Stimulated activated naive CD4-positive, alpha-beta T cell treated with Interleukin-2 at 50 U/mL for 16 hours (primary cell): Measurements from ENCODE around the gene LPAR1.

Experiments
- DNase-seq: peaks from one replicate; lab custom pipeline; 2025; lab: John Stamatoyannopoulos, UW

LPAR1 gene

DNA sequence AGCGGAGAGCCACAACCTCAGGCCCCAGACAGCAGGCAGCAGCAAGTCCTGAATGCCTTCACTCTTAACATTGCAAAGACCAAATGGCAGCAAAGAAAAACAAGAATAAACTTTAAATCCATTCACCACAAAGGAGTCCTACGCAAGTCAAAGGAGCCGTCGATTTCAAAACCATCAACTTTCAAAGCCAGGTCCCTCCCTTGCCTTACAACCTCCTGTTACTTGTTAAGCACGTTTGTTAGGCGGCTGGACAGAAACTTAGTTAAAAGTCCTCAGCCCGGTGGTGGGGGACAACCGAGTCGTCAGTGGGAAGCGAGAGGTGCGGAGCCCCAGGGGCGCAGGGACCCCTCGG lies 938 bp downstream of the LPAR1 start:
- no peak for DNase-seq

DNA sequence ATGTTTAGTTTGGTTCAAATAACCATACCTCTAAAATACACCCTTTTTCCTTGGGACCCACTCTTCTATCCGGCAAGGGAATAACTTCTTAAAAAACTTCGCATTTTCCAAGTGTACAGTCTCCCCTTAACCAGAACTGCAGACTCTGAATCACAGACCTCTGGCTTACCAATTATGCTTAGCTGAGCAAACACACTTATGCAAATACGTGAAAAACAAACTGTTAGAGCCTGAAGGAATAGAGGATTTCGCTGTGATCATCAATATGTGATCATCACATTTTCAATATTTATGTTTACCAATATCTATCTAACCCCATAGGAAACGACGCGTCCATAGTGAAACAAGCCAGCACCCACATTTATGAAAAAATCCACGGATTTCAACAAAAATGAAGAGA lies 1.3 kb downstream of the LPAR1 start:
- no peak for DNase-seq

DNA sequence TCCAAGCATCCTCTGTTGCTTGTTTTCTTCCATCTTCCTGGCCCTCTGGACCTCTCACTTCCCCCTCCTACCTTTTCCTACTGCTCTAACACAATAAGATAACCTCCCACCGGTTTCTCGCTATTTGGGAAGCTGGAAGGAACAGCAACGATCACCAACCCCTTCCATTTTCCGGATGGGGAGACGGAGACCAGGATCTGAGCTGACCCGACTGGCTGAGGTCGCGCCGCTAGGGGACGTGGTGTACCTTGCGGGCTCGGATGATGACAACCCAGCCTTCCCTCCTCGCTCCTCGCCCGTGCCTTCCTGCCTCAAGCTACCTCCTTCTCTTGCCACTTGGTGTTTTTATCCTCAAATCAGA lies 1.9 kb downstream of the LPAR1 start:
- DNase-seq, result no peak

DNA sequence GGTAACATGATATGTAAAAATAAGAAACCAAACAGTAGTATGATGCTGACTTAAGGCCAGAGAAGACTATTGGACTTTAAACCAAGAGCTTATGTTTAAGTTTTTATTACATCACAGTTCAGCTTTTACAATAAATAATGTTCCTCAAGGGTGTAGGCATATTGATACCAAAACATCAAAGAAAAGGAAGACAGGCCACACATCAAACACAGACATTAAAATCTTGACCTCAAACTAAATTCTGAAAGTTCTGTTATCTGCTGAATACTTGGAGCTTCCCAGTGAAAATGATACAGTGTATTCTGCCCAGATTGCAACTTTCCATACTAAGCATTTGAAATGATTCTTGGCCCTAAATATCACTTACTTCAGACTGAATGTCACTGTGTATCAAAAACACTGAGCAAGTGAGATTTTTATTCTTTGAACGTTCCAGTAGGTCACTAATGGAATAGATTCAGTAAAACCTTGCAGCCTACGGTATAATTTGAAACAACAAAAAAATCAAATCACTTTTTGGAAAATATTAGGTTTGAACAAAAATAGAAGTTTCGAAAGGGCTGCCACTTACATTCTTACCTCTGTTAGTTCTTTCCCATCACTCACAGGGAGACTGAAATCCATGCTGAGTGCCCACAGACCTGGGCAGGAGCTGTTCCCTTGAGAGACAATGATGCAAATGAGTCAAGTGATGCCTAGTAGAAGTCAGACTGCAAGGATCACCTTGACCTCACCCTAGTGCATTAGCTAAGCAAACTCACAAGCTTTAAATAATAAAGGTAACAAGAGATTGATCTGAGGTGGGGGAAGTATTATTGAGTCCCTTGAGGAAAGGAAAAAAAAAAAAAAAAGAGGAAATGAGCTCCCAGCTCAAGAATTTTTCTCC lies 2.5 kb downstream of the LPAR1 start:
- no peak for DNase-seq

DNA sequence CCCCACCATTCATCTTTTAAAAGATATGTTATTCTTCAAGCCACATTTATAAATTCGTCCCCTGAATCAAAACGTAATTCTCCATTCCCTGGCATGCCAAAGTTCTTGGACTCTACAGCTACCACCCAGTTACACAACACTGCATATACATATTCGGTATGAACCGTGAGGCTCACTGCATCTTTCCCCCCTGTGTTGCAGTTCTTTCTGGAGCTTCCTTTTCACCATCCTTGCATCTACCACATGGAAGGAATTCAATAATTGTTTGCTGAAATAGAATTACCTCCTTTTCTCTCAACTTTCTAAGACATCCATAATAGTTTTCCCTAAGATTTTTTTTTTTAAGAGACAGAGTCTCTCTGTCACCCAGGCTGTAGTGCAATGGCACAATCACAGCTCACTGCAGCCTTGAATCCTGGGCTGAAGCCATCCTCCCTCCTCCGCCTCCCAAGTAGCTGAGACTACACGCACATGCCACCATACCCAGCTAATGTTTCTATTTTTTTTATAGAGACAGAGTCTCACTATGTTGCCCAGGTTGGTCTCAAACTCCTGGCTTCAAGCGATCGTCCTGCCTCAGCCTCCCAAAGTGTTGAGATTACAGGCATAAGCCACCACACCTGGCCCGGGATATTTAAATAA lies 3.3 kb downstream of the LPAR1 start:
- no peak for DNase-seq

DNA sequence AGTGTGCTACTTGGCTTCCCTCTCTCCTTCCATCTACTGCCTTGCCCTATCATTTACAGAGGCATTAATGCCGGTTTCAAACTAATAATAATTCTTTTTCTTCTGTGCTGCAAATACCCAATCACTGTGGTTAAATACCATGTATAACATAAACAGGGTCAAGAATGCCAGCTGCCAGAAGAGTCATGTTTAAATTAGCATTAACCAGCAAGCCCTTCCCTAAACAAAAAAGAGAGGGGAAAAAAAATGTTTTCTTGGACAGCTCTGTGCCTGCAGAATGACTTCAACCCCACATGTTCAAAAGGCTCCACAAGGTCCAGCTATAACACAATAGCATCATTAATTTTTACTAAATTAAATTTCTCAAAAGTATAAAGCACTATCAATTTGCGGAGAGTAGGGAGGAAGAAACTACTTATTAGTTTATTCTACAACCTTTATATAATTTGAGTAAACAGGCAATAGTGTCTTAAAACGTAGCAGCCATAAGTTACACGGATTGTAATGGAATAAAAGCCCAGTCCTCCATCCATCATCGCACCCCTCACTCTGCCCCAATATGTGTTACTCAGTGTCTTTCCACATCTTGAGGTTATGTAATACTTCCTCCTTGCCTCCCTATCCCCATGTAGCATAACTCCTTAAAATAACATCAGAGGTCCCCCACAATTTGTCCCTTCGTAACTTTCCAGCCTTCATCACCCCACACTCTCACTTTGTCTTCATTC lies 3.9 kb downstream of the LPAR1 start:
- no peak for DNase-seq

DNA sequence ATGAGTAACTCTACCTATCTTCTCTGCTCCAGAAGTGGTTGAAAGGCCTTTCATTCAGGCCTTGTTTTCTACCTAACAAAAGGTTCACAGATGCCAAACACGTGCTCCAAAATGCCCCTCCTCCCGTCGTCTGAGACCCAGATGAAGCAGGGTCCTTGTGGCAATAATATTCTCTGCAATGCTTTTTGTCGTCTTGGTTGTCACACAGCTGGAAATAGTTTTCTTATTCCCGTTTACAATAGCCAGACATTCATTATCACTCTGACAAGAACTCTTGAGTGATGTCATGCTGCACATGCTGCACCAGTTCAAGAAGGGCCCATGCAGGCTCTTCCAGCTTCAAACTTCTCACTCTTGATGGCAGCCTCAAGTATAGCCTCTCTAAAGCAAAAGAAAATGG lies 7.8 kb downstream of the LPAR1 start:
- DNase-seq, result no peak

DNA sequence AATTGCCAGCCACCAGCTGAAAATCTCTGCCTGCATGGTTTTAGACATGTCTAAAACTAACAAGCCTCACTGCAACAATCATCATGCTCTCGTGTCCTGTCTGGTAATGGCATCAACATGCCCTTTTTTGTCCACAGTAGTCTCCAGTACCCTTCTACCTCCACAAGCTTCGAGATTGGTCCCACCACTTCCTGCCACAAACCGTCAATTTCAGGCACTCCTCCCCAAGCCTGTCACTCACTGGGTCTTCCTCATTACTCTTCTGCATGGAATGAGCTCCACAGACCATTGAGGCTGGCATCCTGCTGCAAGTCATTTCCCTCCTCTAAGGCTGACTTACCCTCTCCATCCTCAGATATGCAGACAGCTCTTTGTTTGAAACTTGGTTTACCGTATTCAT lies 9.0 kb downstream of the LPAR1 start:
- DNase-seq, result no peak

DNA sequence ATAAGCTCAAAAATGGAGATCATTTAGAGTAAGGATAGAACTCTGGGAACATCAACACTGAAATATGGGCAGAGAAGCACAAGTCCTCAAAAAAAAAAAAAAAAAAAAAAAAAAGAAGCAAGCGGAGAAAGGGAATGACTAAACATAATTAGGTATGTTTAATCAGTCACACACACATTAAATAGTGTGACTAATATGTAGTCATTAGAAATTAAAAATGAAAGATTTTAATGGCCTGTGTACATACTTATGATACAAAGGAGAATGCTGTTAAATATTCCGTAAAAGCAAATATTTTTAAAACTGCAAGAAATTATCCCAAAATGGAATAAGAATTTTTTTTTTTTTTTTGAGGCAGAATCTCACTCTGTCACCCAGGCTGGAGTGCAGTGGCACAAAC lies 10.5 kb downstream of the LPAR1 start:
- DNase-seq, result no peak

DNA sequence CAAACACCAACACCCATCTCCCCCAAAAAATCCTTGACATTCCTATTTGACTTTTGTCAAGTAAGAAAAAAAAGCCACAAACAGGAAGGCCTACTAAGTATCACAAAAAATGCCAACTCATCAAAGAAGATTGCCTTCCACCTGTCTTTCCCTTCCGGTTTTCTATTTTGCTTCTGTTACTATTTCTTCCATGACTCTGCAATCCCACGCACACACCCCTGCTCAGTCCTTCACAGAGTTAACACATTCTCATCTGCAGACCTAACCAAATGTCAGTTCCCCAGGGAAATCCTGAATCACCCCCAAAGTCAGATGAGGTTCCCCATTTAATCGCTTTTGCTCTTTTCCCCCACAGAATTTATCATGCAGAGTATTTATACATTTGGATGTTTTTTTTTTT lies 15.1 kb downstream of the LPAR1 start:
- no peak for DNase-seq

DNA sequence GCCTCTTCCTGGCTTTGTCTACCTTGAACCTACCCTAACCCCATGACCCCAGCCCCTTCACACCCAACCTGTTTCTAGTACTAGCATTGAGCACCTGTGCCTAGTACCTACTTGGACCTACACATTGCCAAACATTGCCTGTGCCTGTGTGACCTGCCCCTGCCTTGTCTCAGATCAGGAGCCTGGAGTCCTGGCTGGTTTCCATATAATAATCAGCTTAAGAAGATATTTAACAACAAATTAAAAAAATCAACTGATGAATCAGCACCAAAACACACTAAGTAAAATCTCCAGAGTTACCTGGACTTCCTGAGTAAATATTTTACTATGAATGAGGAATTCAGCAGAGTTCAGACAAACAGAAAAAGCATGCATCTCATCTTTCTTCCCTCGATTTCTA lies 17.7 kb downstream of the LPAR1 start:
- no peak for DNase-seq

DNA sequence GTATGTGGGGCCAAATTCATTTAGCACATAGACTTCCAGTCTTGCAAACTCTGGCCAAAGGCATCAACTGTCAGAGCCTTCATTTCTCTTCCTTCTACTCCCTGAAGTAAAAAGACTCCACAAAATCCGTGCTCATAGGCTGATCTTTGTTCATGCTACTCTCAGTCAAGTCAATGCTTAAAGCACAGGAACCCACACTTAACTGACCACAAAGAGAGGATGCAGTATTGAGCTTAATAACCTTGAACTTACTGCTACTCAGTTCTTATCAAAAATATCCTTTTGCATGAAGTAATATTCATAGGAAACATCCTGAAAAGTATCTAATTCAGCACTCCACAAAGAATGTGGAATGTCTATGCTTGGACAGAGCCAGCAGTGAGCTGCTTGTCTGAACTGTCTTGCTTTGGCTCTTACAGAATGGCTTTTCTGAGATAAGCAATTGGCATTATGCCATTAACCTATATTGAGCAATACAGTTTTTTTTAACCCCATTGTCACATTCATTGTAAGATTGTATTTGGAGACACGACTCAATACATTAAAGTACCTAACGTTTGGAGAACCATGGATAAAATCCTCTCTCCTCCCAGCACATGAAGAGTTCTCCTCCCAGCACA lies 21.7 kb downstream of the LPAR1 start:
- no peak for DNase-seq

DNA sequence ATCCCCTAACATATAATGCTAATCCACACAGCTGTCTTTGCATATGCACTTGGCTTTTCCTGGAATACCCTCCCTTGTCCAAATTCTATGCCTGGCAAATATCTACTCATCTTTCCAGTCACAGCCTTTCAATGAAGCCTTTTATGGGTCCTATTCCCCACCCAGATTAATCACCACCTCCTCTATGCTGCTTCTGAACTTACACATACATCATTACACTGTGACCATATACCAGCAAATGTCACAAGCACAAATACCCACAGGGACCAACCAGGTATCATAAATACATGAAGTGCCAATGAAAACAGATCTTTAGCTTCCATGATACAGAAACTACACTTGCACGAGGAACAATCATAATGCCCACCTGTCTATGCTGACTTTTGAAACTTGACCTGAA lies 22.3 kb downstream of the LPAR1 start:
- DNase-seq, result no peak

DNA sequence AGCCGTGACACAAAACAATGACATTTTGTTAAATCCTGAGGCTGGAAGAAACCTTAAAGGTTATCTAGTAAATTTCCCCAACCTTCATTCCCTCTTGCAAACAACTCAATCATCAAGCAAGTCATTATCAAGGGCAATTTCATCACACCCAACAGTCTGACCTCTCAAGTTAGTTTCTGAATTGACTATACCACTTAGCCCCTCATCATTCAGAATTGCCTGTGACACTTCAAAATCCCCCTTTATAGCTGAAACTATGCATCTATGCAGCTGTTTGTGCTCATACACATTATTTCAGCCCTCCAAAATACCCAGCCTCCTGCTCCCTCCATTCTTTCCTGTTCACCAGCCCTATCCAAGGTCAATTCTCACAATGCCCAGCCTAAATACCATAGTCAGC lies 24.6 kb downstream of the LPAR1 start:
- no peak for DNase-seq

DNA sequence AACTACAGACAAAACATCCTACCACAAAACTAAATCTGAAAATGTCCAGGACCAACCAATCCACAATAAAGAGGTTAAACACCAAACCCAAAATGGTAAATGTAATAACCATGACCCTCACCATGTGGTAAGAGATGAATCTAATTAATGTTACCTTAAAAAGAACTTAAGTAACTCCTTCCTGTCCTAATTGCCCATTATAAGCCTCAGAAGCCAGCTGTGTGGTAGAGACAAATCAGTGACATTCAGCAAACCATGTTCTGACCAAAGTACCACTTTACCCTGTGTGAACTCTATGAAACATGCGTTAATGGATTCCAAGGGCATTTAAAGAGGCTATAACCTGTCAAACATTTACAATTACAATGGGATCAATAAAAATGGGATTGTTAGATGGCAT lies 25.0 kb downstream of the LPAR1 start:
- DNase-seq, result no peak

DNA sequence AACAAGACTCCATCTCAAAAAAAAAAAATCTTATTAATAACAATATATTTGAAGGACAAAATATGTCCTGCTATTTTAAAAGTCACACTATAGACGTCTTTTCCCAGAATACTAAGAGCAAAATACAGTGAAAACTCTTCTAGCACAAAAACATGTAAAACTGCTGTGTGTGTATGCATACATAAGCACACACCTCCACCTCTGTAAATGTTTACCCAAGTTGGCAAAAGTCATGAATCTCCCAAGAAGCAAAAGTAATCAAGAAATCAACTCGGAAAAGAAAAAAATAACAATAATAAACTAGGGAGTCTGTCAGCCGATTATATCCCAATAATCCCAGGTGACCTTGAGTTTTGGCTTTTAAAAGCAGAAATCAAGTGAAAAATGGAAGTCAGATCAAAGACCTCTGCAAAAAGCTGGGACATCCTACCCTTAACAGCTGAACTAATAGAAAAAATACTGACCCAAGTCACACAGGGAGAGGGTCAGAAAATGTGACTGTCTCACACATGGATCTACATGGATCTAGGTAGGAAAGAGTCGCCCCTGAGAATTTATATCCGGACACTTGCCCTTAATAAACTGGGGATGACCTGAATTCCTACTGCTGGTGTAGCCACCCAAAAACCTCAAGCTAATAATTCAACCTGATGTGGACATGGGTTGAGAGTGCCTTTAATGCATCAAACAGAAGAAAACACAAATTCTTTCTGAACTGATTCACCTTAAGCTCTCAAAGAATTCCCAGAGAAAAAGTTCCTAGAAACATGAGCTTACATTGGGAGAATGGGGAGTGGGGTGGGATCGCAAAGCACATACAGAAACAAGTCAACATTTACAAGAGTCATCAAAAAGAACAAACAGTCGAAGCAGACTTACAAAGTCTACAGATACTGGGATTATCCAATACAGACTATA lies 29.9 kb downstream of the LPAR1 start:
- DNase-seq, result no peak

DNA sequence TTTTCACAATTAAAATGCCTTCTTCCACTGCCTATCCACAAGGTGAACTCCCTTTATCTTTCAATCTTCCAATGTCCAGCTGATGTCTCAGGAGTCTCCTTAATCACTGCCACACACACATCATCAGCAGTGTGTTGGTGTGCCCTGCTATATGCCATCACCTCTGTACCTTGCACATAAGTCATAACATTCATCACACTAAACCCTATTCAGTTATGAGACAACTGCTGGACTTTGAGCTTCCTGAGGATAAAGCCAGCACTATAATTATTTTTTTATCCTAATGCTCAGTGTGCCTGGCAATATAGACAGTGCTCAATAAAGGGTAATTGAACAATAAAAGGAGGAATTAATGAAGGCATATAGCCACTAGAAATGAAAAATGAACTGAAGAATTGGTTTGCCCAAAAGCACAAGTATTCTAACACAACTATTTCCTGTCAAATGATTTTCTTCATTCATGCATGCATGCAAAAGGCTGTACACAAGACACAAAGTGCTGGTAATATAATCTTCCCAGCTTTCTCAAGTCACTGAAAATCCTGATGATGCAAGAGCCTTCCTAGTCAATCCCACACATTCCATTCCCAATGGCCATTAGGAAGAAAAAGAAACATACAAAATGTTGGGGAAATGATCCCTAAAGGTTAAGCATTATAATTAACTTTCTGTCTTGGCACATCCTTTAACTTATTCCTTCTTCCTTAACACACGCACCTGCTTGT lies 32.4 kb downstream of the LPAR1 start:
- DNase-seq, result no peak

DNA sequence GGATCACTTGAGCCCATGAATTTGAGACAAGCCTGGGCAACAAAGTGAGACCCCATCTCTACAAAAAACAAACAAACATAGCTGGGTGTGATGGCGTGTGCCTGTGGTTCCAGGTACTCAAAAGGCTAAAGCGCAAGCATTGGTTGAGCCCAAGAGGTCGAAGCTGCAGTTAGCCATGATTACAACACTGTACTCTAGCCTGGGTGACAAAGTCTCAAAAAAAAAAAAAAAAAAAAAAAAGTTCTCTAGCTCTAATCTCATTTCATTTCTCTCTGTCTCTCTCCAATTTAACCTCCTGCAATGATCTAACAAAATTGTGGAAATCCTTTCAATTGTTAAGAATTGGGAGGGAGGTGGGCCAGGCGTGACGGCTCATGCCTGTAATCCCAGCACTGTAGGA lies 33.3 kb downstream of the LPAR1 start:
- no peak for DNase-seq

DNA sequence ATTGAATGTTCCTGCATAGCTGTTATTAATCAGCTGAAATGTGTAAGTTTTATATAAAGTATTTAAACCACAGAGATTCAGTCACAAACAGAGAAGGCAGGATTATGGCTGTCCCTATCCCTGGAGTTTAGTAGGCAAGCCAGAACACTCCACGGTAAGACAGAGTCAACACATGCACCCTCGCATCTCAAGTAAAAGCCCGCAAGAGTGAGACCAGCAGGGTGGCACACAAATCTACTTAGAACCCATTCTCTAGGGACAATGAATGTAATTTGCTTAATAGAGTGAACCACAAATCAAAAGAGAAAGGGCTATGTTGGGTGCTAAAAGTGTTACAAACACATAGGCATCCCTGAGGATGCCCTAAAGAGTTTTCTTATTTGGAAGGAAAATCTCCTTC lies 35.1 kb downstream of the LPAR1 start:
- DNase-seq, result no peak

DNA sequence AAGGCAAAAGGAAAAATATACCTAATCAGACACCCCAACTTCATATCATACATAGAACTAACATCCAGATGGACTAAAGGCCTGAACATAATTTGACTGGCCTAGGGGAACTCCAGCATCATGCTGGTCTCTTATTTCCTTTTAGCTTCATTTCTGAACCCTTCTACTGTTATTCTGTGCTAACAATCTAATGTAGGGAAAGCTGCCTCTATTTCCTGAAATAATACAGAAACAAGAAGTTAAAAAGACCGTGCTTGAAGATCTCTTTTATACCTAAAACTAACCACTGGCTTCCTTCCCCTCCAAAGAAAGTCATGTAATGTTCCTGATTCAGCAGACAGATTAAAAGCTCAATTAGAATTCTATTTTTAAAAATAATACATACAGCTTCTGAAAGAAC lies 36.7 kb downstream of the LPAR1 start:
- DNase-seq, result no peak

DNA sequence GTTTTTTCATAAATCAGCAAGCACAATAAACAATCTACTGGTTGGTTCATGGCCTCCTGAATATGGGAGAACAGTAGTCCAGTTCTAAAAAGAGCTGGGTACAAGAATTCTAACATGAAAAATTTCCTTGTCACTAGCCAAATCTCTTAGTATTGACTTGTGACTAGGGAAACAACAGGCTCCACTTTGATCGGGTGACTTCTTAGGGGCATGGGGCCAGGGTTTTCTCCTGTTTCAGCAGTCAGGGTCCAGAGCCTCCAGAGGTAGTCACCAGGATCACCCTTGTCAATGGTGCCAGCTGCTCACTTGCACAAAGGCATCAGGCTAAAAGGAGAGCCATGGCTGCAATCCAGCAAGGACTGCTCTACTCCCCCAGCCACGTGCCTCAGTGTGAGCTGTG lies 38.1 kb downstream of the LPAR1 start:
- DNase-seq, result no peak
